HG02678 (cell line): Measurements from ENCODE around the gene PTPN21.
A peak's percentile ranks its signal among the peaks of the same experiment; 100 is the strongest.
"Not testable (repeated sequence)": the region's sequence is repeated elsewhere in the genome, so short reads cannot be mapped to it uniquely, and the experiment has no call there.

Source experiments
- ATAC-seq: cut with Tn5 transposase; IDR thresholded peaks from one replicate; pipeline ENCODE4 v1.9.1; 2021; ENCODE audit warnings: mild to moderate bottlenecking, moderate library complexity; ENCODE audit not compliant: unreplicated experiment

Gene PTPN21

DNA sequence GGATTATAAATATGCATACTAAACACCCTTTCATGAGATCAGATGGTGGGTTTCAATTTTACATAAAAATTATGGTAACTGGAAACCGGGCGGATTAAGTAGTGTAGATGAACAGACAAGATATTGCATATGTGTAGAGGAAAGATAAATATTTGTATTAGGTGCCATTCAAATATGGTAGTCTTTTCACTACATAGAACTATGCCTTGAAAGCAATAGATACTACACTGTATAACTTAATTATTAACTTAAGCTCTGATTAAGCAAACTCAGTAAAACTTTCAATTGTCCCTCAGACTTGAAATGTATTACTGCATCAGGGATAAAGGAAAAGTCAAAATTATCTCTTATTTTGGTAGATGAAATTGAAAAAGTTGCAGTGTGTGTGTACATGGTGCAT, 1.9 kb downstream of the PTPN21 start:
- ATAC-seq = no peak

GRCh38 chr14:88551980-88552431, 2.8 kb downstream of the PTPN21 start:
- ATAC-seq = no peak

DNA sequence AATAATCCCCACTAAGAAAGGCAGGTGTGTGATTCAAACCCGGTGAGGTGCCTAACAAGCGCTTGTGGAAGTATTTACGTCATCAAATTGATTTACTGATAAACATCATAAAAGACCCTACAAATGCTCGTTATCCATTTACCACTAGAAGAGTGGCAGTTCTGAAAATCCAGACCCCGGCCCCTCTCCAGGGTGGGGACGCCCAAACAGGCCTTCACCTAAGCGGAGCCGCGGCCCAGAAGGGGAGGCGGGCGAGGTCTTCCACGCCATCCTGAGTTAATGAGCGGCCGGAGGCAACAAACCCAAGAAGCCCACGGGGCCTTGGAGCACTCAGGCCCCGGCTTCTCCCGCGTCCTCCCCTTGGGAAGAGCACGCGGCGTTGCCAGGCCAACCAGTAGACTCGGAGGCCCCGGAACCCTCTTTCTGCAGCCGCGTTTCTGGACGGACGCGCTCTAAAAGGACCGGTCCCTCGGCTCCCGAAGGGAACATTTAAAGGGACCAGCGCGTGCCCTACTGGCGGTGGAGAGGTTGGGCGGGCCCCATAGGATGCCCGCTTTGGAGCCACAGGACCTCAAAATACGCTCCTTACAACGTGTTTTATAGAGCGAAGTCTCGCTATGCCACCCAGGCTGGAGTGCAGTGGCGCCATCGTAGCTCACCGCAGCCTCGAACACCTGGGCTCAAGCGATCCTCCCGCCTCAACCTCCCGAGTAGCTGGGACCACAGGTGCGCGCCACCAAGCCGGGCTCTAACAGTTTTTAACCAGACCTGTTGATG, 3.5 kb downstream of the PTPN21 start:
- peak; percentile 48 for ATAC-seq

- ATAC-seq = no peak
Measured at GRCh38 chr14:88550078-88550477, 4.7 kb downstream of the PTPN21 start.

DNA sequence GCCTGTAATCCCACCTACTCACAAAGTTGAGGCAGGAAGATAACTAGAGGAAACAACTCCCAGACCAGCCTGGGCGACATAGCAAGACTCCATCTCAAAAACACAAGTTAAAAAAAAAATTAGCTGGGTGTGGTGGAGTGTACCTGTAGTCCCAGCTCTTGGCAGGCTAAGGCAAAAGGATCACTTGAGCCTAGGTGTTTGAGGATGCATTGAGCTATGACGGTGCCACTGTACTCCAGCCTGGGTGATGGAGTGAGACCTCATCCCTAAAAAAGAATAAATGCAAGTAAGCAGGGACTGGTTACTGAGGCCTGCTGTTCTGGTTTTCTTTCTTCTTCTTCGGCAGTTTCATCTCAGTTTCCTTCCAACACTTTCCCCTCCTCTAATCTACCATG, 7.4 kb downstream of the PTPN21 start:
- ATAC-seq = no peak

DNA sequence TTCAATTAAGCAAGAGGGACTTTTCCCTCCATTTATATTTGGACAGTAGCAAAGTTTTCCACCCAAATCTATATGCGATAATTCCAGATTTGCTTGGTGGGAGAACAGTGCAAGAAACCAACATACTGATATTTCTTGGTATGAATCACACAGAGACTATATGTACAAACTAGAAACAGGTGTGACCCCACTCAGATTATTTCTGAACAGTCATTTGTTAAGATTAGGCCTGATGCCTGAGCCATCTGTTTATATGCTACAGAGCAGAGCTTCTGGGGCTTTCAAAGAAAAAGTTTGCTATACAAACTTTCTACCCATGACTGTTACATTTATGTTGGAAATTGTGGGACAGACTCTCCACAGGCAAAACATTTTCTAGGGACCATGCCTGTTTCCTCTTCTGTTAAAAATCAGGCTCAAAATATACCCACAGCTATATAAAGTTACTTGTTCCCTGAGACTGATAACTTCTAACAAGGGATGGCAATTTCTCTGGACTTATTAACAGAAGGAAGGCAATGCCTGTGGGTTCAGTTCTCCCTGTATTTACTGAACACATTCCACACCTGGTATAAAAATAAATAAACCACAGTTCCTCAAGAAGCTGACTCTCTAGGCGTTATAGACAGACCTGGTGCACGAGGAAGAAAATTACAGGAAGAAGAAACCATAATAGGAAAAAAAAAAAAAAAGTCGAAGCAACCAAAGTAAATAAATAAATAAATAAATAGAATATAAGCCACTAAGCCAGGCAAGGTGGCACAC, 8.0 kb downstream of the PTPN21 start:
- ATAC-seq = no peak

- ATAC-seq = no peak
Measured at GRCh38 chr14:88545256-88545655, 9.6 kb downstream of the PTPN21 start.

- no peak for ATAC-seq
Measured at GRCh38 chr14:88542857-88543795, 11.7 kb downstream of the PTPN21 start.

- no peak for ATAC-seq
Measured at GRCh38 chr14:88541324-88541723, 13.5 kb downstream of the PTPN21 start.

- ATAC-seq = no peak
Measured at GRCh38 chr14:88535813-88536212, 19.0 kb downstream of the PTPN21 start.

DNA sequence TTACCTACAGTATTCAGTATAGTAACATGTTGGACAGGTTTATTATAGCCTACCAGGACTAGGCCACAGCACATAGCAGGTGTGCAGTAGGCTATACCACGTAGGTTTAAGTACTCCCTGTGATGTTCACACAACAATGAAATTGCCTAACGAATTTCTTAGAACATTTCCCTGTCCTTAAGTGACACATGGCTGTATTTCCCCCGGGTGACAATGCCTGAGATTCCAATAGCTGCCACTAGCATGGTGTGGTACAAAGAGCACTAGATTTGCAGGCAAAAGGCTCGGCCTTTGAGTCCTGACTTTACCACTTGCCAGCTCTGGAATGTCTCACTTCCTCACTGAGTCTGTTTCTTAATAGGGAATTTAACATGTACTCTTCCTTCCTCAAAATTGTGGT, 19.7 kb downstream of the PTPN21 start:
- ATAC-seq = no peak

GRCh38 chr14:88533064-88533602, 21.7 kb downstream of the PTPN21 start:
- ATAC-seq = no peak

DNA sequence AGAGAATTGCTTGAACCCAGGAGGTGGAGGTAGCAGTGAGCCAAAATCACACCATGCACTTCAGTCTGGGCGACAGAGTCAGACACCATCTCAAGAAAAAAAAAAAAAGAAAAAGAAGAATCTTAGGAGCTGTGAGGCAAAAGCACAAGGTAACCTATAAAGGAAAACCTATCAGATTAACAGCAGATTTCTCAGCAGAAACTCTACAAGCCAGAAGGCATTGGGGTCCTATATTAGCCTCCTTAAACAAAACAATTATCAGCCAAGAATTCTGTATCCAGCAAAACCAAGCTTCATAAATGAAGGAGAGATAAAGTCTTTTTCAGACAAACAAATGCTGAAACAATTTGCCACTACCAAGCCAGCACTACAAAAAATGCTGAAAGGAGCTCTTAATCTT, 24.9 kb downstream of the PTPN21 start:
- not testable (repeated sequence) for ATAC-seq

- no peak for ATAC-seq
Measured at GRCh38 chr14:88522393-88522792, 32.4 kb downstream of the PTPN21 start.

GRCh38 chr14:88521818-88522217, 33.0 kb downstream of the PTPN21 start:
- ATAC-seq = no peak

DNA sequence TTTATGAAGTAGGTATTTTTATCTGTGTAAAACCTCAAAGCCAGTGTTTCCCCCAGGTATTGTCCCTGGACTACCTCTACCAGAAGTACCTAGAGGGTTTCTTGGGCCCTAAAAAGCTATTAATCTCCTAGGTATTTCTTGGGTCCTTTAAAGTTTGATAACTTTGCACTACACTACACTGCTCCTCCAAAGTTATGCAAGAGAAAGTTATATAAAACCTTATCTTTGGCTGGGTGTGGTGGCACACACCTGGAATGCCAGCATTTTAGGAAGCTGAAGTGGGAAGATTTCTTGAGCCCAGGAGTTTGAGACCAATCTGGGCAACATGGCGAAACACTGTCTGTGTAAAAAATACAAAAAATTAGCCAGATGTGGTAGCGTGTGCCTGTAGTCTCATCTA, 34.9 kb downstream of the PTPN21 start:
- ATAC-seq = no peak

- no peak for ATAC-seq
Measured at GRCh38 chr14:88518592-88519512, 36.0 kb downstream of the PTPN21 start.

DNA sequence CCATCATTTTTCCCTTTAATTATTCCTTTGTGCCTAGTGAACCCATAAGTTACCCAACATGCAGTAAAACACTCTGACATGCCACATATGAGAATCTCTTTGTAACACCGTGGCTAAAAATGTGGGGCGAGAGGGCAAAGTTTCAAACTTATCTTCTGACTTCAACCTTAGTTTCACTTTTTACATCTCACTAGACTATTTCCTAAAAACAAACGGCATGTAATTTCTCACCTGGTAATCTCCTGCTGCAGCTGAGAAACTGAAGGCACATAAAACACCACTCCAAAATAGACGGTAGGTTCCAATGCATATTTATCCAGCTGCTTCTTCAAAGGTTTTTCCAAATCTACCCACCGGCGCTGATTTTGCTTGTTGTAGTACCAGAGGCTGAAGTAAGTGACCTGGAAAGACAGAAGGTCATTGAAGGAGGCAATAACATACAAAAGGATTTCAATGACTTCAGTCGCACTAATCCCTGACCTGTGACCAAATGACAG, 37.9 kb downstream of the PTPN21 start:
- no peak for ATAC-seq

DNA sequence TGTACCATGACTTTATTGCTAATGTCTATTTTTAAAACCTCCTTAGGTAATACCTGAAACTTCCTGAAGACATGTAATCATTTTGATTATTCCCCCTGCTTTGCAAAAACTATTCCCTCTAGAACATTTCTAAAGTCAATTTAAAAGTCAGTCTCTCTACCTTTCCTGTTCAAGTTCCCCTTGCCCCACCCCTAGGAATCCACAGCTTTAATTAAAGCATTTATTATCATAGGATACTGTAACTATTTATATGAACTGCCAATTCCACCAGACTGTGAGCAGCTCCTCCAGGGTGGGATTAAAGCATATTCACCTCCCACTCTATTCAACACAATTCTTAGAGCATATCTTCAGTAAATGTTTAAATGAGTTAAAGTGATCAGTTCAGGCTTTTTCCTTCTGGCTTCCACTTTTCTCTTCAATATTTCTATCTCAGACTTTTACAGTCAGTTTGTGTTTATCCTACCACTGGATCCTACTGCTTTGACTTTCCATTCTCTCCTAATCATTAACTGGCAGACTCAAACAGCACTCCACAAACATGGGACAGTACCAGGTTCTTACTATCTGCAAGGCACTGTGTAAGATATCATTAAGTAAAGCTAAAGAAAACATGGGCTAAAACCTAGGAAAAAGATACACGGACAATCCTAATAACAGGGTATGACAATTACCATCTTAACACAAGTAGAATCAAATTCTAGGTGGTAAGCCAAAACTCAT, 39.1 kb downstream of the PTPN21 start:
- ATAC-seq = no peak
